Hepatocyte (in vitro differentiated cells): ENCODE measurements around the gene RPS6KA2.

Experiments
- CTCF ChIP-seq: fragments of 200-600 bp; sonication (generic); IDR thresholded peaks from 2 replicates; pipeline ENCODE4 v1.5.1; 2016; ENCODE audit warnings: antibody characterized with exemption, mild to moderate bottlenecking; ENCODE audit not compliant: poor library complexity
- EZH2 ChIP-seq: fragments of 200-600 bp; sonication (generic); IDR thresholded peaks from 2 replicates; pipeline ENCODE4 v1.6.1; 2016; ENCODE audit warnings: antibody characterized with exemption, mild to moderate bottlenecking, borderline replicate concordance
- EZH2phosphoT487 ChIP-seq: fragments of 200-600 bp; sonication (generic); IDR thresholded peaks from one replicate; pipeline ENCODE4 v1.6.1; 2018; ENCODE audit warnings: antibody characterized with exemption, mild to moderate bottlenecking, low read depth, moderate library complexity; ENCODE audit not compliant: unreplicated experiment, severe bottlenecking

DNA sequence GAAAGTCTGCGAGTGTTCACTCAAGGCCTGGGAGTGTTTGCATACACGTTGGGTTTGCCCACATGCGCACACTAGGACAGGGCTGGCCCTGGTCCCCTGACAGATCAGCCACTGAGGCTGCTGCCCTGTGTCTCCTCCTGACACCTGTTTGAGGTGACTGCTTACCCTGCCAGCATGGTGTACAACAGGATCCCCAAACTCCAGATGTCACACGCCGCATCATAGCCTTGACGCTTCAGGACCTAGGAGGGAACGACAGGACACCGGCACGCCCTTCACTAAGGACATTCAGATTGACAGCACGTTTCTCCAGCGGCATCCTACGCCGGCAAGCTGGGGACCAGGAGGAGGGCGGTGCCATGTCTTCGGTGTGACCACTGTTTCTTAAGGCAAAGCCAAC, 207.3 kb downstream of the RPS6KA2 start:
- TF ChIP-seq CTCF (no peak), EZH2phosphoT487 (no peak), EZH2 (no peak)
